ENCODE data around the gene GLS.
"Not testable (repeated sequence)": the region's sequence is repeated elsewhere in the genome, so short reads cannot be mapped to it uniquely, and the experiment has no call there.

Gene GLS

DNA sequence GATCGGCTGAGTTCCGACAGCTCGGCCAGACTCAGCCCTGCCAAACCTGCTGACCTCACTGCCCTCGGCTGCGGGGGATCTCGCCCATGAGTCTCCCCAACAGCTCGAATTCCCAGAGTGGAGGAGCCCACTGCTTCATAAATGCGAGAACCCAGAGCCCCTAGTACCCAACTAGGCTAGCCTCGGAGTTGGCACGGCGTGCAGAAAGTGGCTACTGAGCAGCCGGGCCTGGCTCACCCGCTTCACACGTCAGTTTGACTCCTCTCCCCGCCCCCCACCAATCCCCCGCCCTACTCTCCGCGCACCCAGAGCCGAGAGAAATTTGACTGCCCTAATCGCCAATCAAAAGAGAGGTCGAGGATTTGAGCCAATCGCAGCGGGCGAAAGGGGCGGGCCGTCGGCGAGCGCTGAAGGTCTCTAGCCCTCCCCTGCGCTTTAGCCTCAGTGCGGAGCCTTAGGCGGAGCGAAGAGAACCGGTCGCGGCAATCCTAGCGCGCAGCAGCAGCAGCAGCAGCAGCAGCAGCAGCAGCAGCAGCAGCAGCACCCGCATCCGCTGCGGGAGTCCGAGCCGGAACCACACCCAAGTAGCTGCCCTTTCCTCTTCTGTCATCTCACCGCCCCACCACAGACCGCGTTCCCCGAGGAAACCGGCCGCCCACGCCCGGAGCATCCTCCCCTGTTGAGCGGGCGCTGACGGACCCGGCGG lies at the start of gene GLS:
GLS (plus strand) TSS at position 444 of the 706 bp plus-strand sequence. CDS start 264 bp downstream, outside the sequence.
- peak; percentile 90 to 94 for DNase-seq (ENCODE audit: low read depth in 2 of 2)

GRCh38 chr2:190831941-190832340 lies 48.7 kb upstream of the GLS start:
- no peak for DNase-seq (ENCODE audit: low read depth in 2 of 2)

DNA sequence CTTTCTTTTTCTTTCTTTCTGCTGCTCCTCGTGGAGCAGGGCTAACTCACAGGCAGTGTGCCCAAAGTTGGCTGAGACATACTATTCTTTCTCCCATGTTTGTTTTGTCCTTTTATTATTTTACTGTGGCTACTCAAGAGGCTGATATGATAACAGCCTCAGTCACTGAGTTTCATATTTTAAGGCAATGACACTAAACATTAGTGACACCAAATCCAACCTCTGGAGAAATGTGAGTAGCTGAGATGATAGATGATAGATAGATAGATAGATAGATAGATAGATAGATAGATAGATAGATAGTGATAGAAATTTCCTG lies 45.8 kb upstream of the GLS start:
- no peak for DNase-seq (ENCODE audit: low read depth in 2 of 2)

DNA sequence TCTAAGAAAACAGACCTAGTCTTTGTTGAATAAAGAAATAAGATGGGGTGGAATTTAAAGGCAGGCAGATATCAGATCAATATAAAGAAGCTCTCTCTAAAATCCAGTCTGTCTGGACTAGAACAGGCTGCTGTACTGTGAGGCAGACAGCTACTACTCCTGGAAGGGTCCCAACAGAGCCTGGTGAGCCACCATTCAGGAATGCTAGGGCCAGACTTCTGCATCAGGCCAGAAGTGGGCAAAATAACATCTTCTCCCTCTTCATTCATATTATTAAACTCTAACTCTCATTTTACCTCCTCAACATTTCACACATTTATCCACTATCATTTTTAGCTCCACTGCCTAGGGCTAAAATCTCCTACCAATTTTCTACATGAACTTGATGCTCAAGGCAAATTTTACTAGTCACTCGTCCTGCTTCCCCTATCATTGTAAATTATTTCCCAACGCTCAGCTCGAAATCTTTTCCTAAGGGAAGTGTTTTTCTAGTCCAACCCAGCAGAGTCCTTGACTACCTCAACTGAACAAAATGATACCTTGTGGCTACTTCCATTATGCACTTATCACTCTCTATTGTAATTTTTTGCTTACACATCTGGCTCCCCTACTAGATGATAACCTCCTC lies 45.2 kb upstream of the GLS start:
- DNase-seq (ENCODE audit: low read depth in 2 of 2), result no peak

GRCh38 chr2:190836767-190837166 lies 43.9 kb upstream of the GLS start:
- no peak for DNase-seq (ENCODE audit: low read depth in 2 of 2)

DNA sequence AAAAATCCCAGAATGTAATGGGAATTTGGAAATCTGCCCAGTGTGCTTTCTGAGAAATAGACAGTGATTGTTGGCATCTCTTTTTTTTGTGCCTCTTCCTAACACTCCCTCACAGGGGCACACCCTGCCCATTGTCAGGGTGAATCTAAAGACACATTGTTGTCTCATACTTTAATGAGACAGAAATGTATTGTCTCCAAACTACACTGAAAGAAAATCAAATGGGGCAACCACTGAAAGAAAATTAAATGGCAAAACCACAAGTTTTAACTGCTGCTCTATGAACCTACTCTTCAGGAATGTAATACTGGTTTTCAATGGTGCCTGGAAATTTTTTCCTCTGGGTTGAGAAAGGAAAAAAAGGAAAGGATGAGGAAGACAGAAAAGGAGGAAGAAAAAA lies 43.2 kb upstream of the GLS start:
- DNase-seq (ENCODE audit: low read depth in 2 of 2), result no peak

DNA sequence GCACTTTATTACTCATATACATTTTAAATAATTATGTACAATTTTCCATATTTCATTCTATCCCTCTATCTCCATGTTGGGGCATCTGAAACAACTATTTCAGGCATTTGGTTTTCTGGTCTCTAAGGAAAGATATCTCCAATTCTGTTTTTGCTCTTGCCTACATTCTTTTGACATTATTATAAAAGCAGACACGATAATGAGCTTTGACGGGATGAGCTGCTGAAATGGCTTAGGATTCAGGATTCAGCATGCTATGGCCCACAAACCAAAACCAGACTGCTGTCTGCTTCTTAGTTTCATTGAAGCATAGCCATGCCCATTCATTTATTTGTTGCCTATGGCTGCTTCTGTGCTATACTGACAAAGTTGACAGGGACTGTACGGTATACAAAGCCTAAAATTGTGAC lies 42.7 kb upstream of the GLS start:
- no peak for DNase-seq (ENCODE audit: low read depth in 2 of 2)

GRCh38 chr2:190838492-190838910 lies 42.1 kb upstream of the GLS start:
- no peak for DNase-seq (ENCODE audit: low read depth in 2 of 2)

- no peak for DNase-seq (ENCODE audit: low read depth in 2 of 2)
Observed at GRCh38 chr2:190840569-190841172, 40.0 kb upstream of the GLS start.

DNA sequence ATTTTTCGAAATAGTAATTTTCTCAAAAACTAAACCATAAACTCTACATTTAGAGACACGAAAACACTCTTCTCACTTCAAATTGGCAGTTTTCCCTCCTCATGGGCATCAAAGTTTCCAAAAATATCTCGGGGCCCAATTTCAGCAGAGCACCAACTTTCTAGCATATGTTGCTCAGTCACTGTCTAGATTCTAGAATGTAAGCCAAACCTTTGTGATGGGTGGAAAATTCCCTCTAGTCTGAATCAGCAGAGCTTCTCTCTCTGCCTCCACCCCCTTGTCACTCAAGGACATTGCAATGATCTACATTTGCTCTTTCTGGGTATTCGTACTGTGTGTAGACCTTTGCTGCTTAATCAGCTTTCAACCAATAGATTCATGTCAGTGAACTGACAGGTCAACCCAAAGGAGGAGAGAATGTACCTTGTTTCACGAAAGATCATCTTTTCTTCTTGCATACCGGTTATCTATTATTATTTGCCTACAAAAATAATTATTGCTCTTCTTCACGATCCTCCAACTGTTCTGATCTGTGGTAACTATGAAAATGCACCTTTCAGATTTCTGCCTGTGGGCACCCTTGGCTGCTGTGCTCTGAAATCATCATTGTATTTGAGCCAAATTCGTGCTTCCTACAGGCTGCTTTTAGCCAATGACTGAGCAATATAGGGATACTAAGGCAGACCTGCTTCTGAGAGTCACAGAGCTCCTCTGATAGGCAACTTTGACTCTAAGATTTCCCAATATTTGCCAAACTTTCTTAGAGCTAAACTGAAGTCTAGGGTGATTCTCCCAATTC lies 38.7 kb upstream of the GLS start:
- no peak for DNase-seq (ENCODE audit: low read depth in 2 of 2)

GRCh38 chr2:190842606-190843104 lies 38.0 kb upstream of the GLS start:
- no peak for DNase-seq (ENCODE audit: low read depth in 2 of 2)

DNA sequence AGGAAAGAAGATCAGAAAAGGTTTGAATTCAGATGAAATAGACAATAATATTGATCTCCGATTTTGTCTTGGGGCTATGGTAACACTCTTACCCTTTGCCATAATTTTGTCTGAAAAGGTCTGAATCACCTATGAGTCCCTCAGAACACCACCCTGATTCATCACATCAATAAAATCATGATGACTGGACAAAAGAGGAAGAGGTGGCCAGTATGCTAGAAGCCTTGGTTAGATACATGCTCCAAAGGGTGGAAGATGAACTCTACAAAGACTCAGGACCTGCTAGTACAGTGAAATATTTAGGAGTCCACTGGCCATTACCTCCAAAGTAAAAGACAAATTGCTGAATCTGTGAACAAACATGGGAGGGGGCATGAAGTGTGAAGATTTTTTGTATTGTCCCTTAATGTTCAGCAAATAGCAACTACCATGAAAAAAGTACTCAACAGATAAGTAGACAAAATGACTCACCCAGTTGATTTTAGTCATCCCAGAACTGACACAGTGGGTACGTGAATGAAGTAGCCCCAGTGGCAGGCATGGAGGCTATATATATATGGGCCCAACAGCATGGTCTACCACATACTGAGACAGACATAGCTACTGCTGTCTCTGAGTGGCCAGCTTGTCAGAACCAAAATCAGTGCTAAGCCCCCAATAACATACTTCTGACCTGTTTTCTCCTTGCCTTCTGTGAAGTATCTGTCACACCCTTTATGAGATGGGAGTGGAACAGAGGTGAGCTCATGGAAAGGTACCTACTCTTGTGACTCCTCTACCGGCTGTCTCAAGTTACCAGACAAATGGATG lies 36.5 kb upstream of the GLS start:
- peak in 1 of 2 donors; percentile 12 for DNase-seq (ENCODE audit: low read depth in 2 of 2)

GRCh38 chr2:190844700-190845401 lies 35.8 kb upstream of the GLS start:
- no peak for DNase-seq (ENCODE audit: low read depth in 2 of 2)

GRCh38 chr2:190846746-190847145 lies 33.9 kb upstream of the GLS start:
- DNase-seq (ENCODE audit: low read depth in 2 of 2), result no peak

DNA sequence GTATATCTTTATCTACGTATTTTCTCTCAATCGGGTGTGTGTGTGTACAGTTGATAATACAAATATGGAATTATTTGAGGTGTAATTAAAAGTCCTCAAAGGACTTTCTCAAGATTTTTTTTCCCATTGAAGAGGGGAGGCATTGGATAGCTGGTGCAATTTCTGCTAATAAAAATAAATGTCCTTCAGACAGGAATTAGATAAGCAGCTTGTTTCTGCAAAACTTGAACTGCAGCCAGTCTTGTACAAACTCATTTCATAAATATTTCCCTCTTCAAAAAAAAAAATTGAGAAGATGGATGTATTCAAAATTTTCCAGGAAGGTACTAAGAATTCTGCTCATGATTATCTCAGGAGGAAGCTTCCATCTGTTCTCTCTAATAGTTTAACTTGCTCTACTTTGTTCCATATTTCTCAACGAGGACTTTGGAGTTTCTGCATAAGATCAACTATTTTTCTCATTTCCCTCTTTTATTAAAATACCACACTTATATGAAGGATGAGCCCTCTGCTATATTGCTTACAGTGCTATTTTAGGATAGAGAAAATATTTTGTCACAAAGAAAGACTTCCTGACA lies 33.0 kb upstream of the GLS start:
- DNase-seq (ENCODE audit: low read depth in 2 of 2), result no peak

DNA sequence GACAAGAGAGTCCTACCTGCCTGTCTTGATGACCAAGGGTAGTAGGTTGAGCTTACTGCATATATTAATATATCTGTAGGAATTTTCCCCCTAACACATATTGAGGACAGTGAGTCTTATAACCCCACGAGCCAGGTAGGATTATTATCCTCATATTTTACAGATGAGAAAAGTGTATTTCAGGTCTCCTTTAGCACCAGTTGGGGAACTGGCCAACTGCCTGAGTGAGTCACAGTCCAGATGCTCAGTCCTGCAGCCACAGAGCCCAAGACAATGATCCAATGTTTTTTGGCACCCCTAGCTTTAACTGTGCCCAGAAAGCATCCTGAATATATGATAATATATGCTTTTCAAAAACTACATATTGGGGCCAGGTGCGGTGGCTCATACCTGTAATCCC lies 30.8 kb upstream of the GLS start:
- no peak for DNase-seq (ENCODE audit: low read depth in 2 of 2)

DNA sequence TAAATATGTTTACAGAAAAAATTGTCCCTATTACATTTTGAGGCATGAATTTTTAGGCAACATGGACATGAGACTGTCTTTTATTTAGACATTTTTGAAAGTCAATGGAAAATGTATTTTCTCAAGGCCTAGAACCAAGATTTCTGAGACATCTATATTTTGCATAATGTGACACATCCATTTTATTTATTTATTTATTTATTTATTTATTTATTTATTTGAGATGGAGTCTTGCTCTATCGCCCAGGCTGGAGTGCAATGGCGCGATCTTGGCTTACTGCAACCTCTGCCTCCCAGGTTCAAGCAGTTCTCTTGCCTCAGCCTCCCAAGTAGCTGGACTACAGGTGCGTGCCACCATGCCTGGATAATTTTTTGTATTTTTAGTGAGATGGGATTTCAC lies 27.6 kb upstream of the GLS start:
- not testable (repeated sequence) for DNase-seq (ENCODE audit: low read depth in 2 of 2)

DNA sequence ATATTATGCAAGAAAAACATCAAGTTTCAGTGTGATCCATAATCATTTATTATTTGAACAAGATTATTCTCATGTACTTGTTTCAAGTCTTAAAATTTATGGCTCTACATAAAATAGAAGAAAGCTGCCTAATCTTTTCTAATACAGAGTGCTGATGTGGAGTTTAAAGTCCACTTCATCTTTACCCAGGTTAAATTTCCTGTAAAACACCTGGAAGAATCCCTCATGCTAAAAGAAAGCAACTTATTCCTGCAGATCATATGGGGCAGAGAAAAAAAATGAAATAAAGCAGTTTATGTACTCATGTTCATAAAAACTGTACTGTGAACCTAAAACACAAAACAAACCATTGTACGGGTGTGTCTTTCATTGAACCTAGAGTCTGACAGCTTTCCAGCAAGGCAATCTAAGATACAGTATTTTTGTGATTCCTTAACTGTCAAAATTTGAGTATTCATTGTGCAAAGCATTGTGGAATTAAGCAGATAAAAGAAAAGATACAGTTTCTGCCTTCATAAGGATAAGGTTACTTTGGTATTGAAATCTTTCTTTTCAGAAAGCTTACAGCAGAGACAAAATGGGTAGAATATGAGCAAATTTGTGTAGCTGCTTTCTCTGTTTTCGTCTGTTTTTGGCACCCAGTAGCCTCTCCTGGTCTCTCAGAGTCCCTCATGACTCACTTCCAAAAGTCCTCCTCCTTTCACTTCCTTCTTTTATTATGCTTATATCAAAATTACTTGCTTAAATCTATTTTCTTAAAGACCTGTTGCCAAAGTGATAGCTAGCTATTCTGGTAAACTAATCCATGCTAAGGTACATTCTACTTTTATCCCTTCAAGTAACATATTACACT lies 26.9 kb upstream of the GLS start:
- no peak for DNase-seq (ENCODE audit: low read depth in 2 of 2)

DNA sequence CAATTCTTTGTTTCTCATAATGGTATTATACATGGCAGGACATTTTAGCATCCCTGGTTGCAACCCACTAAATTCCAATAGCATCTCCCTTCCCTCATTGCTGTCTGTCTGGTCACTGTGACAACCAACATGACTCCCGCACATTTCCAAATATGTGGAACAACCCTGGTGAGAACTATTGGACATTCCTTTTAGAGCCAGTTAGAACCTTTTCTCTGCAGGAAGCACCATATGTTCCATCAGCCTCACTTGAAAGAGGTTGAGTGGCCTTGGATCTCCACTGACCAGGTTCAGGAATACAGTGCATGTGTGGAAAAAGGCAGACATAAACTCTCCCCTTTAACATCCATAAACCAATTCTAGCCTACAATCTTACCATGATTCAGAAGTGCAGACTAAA lies 25.9 kb upstream of the GLS start:
- DNase-seq (ENCODE audit: low read depth in 2 of 2), result no peak

- no peak for DNase-seq (ENCODE audit: low read depth in 2 of 2)
Observed at GRCh38 chr2:190855245-190855644, 25.4 kb upstream of the GLS start.

All from stimulated activated CD4-positive, alpha-beta T cell treated with anti-CD3 and anti-CD28 coated beads, Interleukin-1b, Interleukin-23, amount 100 ng/mL, for 4 hours (primary cell).